ENCODE results near the gene VAMP1. TPM values are rescaled to one million over a fixed set of nuclear protein-coding genes. Genes with fewer than 3 reads are reported as not detected.
"Not testable (repeated sequence)": the region's sequence is repeated elsewhere in the genome, so short reads cannot be mapped to it uniquely, and the experiment has no call there.

Gene VAMP1
- polyA plus RNA-seq (2013, experiment 1 of 2), result 8.1 TPM
- 9.9 TPM for polyA plus RNA-seq (2013, experiment 2 of 2)

- peak within 1 kb of the TSS; percentile 93 for H3K4me3 ChIP-seq (ENCODE audit: extremely low read depth, insufficient read depth, low read length, poor library complexity, severe bottlenecking)
- H3K4me1 ChIP-seq (ENCODE audit: control insufficient read depth, insufficient read depth, low read length, poor library complexity, severe bottlenecking), result no peaks in the 10 kb centered on the region
- peaks cover 15% of the 10 kb centered on the region for H3K36me3 ChIP-seq (ENCODE audit: control insufficient read depth, insufficient read depth, low read length)
- no peaks in the 10 kb centered on the region for H3K9me3 ChIP-seq (ENCODE audit: control insufficient read depth, low read length)
- WGBS, 2 experiments (ENCODE audit: insufficient coverage in 2 of 2), result 0% methylated on average over 55 to 58 of the region's 69 CpGs
- H3K27ac ChIP-seq (ENCODE audit: low read depth, low read length, severe bottlenecking), result peak within 1 kb of the TSS; percentile 90
These were observed at the start of gene VAMP1 for GRCh38 chr12:6470375-6471163. Gene VAMP1 (minus strand): TSS chr12:6470677. CDS start chr12:6470531, 146 bp downstream.

GRCh38 chr12:6520186-6520585, 49.7 kb upstream of the VAMP1 start:
- H3K4me3 ChIP-seq (ENCODE audit: extremely low read depth, insufficient read depth, low read length, poor library complexity, severe bottlenecking), result no peak overlapping the region
- WGBS, 2 experiments (ENCODE audit: insufficient coverage in 2 of 2), result 80% methylated on average over 1 of the region's 3 CpGs; no CpG with 5 or more reads in 1 of the 2 experiments
- H3K4me1 ChIP-seq (ENCODE audit: control insufficient read depth, insufficient read depth, low read length, poor library complexity, severe bottlenecking), result no peaks in the 10 kb centered on the region
- H3K36me3 ChIP-seq (ENCODE audit: control insufficient read depth, insufficient read depth, low read length), result peaks cover 97% of the 10 kb centered on the region
- H3K27ac ChIP-seq (ENCODE audit: low read depth, low read length, severe bottlenecking), result no peak overlapping the region
- no peaks in the 10 kb centered on the region for H3K9me3 ChIP-seq (ENCODE audit: control insufficient read depth, low read length)

- Histone ChIP-seq H3K9me3 (ENCODE audit: control insufficient read depth, low read length) (no peaks in the 10 kb centered on the region), H3K4me1 (ENCODE audit: control insufficient read depth, insufficient read depth, low read length, poor library complexity, severe bottlenecking) (peaks cover 18% of the 10 kb centered on the region), H3K27ac (ENCODE audit: low read depth, low read length, severe bottlenecking) (no peak overlapping the region), H3K4me3 (ENCODE audit: extremely low read depth, insufficient read depth, low read length, poor library complexity, severe bottlenecking) (no peak overlapping the region), H3K36me3 (ENCODE audit: control insufficient read depth, insufficient read depth, low read length) (peaks cover 78% of the 10 kb centered on the region)
- 92 to 93% methylated on average over 4 of the region's 7 CpGs for WGBS, 2 experiments (ENCODE audit: insufficient coverage in 2 of 2)
These were observed 37.6 kb upstream of the VAMP1 start for GRCh38 chr12:6508087-6508486.

- H3K27ac ChIP-seq (ENCODE audit: low read depth, low read length, severe bottlenecking), result peak overlapping the region; percentile 48
- WGBS, 2 experiments (ENCODE audit: insufficient coverage in 2 of 2), result 67 to 84% methylated on average over 9 of the region's 12 CpGs
- peaks cover 18% of the 10 kb centered on the region for H3K4me1 ChIP-seq (ENCODE audit: control insufficient read depth, insufficient read depth, low read length, poor library complexity, severe bottlenecking)
- peaks cover 77% of the 10 kb centered on the region for H3K36me3 ChIP-seq (ENCODE audit: control insufficient read depth, insufficient read depth, low read length)
- H3K9me3 ChIP-seq (ENCODE audit: control insufficient read depth, low read length), result no peaks in the 10 kb centered on the region
- H3K4me3 ChIP-seq (ENCODE audit: extremely low read depth, insufficient read depth, low read length, poor library complexity, severe bottlenecking), result no peak overlapping the region
These were observed 36.9 kb upstream of the VAMP1 start for GRCh38 chr12:6507102-6507998.

GRCh38 chr12:6500466-6500865, 30.0 kb upstream of the VAMP1 start:
- Histone ChIP-seq H3K36me3 (ENCODE audit: control insufficient read depth, insufficient read depth, low read length) (peaks cover 95% of the 10 kb centered on the region), H3K9me3 (ENCODE audit: control insufficient read depth, low read length) (no peaks in the 10 kb centered on the region), H3K4me3 (ENCODE audit: extremely low read depth, insufficient read depth, low read length, poor library complexity, severe bottlenecking) (no peak overlapping the region), H3K27ac (ENCODE audit: low read depth, low read length, severe bottlenecking) (no peak overlapping the region), H3K4me1 (ENCODE audit: control insufficient read depth, insufficient read depth, low read length, poor library complexity, severe bottlenecking) (peaks cover 3% of the 10 kb centered on the region)
- WGBS, 2 experiments (ENCODE audit: insufficient coverage in 2 of 2), result 98 to 100% methylated on average over 2 of the region's 2 CpGs

GRCh38 chr12:6497291-6497690, 26.8 kb upstream of the VAMP1 start:
- H3K9me3 ChIP-seq (ENCODE audit: control insufficient read depth, low read length); H3K4me1 ChIP-seq (ENCODE audit: control insufficient read depth, insufficient read depth, low read length, poor library complexity, severe bottlenecking); H3K27ac ChIP-seq (ENCODE audit: low read depth, low read length, severe bottlenecking); H3K4me3 ChIP-seq (ENCODE audit: extremely low read depth, insufficient read depth, low read length, poor library complexity, severe bottlenecking): not testable (repeated sequence)
- 100% methylated on average over 1 of the region's 3 CpGs; no CpG with 5 or more reads in 1 of the 2 experiments for WGBS, 2 experiments (ENCODE audit: insufficient coverage in 2 of 2)
- H3K36me3 ChIP-seq (ENCODE audit: control insufficient read depth, insufficient read depth, low read length), result peaks cover 69% of the 10 kb centered on the region

GRCh38 chr12:6494968-6495367, 24.5 kb upstream of the VAMP1 start:
- WGBS, 2 experiments (ENCODE audit: insufficient coverage in 2 of 2), result 75 to 100% methylated on average over 1 of the region's 1 CpG
- Histone ChIP-seq H3K4me3 (ENCODE audit: extremely low read depth, insufficient read depth, low read length, poor library complexity, severe bottlenecking) (peak overlapping the region; percentile 87), H3K4me1 (ENCODE audit: control insufficient read depth, insufficient read depth, low read length, poor library complexity, severe bottlenecking) (peaks cover 11% of the 10 kb centered on the region), H3K36me3 (ENCODE audit: control insufficient read depth, insufficient read depth, low read length) (peaks cover 61% of the 10 kb centered on the region), H3K27ac (ENCODE audit: low read depth, low read length, severe bottlenecking) (no peak overlapping the region), H3K9me3 (ENCODE audit: control insufficient read depth, low read length) (no peaks in the 10 kb centered on the region)

- 3 to 8% methylated on average over 5 to 6 of the region's 14 CpGs for WGBS, 2 experiments (ENCODE audit: insufficient coverage in 2 of 2)
- Histone ChIP-seq H3K27ac (ENCODE audit: low read depth, low read length, severe bottlenecking) (peak overlapping the region; percentile 77), H3K4me1 (ENCODE audit: control insufficient read depth, insufficient read depth, low read length, poor library complexity, severe bottlenecking) (peaks cover 11% of the 10 kb centered on the region), H3K9me3 (ENCODE audit: control insufficient read depth, low read length) (no peaks in the 10 kb centered on the region), H3K4me3 (ENCODE audit: extremely low read depth, insufficient read depth, low read length, poor library complexity, severe bottlenecking) (peak overlapping the region; percentile 87), H3K36me3 (ENCODE audit: control insufficient read depth, insufficient read depth, low read length) (peaks cover 55% of the 10 kb centered on the region)
These were observed 23.8 kb upstream of the VAMP1 start for GRCh38 chr12:6494258-6494743.

GRCh38 chr12:6493497-6494257, 23.2 kb upstream of the VAMP1 start, which contains the start of gene NCAPD2:
Gene NCAPD2 (plus strand): TSS chr12:6494102. CDS start chr12:6495099, 997 bp downstream.
- Histone ChIP-seq H3K4me1 (ENCODE audit: control insufficient read depth, insufficient read depth, low read length, poor library complexity, severe bottlenecking) (peaks cover 11% of the 10 kb centered on the region), H3K27ac (ENCODE audit: low read depth, low read length, severe bottlenecking) (peak within 1 kb of the TSS; percentile 98), H3K4me3 (ENCODE audit: extremely low read depth, insufficient read depth, low read length, poor library complexity, severe bottlenecking) (peak within 1 kb of the TSS; percentile 87), H3K9me3 (ENCODE audit: control insufficient read depth, low read length) (no peaks in the 10 kb centered on the region), H3K36me3 (ENCODE audit: control insufficient read depth, insufficient read depth, low read length) (peaks cover 48% of the 10 kb centered on the region)
- 0% methylated on average over 43 of the region's 49 CpGs for WGBS, 2 experiments (ENCODE audit: insufficient coverage in 2 of 2)

Data from mesodermal cell (in vitro differentiated cells).